HG03354 (cell line): Measurements from ENCODE around the gene CNTNAP5.
"Not testable (repeated sequence)": the region's sequence is repeated elsewhere in the genome, so short reads cannot be mapped to it uniquely, and the experiment has no call there.

Source experiments
- ATAC-seq: cut with Tn5 transposase; IDR thresholded peaks from one replicate; pipeline ENCODE4 v1.9.1; 2021; ENCODE audit warnings: mild to moderate bottlenecking; ENCODE audit not compliant: unreplicated experiment, poor library complexity, severe bottlenecking

CNTNAP5 gene

DNA sequence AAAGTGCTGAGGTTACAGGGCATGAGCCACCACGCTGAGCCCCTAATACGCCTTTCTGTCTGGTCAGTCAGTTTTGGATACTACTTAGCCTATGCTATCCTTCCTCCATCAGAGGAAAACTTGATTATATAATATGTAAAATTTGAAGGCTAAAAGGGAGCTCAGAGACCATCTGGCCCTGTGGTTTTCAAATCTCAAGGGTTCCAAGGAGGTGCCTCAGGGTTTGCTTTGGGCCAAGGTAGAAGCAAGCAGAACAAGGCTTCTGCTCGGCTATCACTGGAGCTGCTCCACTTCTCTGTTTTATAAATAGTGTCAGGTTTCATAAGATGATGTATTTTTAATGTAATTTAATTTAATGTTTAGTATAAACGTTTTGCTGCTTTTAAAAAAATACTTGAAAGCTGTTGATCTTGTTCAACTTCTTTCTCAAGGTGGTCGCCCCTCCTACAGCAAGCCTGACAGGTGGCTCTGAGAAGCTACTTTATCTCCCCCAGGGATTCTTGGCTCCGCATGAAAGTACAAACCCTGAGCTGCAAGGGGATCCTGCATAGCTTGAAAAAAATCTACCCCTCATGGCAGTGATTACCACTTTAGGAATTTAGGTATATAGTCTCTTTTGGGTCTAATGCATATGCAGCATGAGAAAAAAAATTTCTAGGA, 290.3 kb downstream of the CNTNAP5 start:
- ATAC-seq: no peak

- no peak for ATAC-seq
These were observed 291.0 kb downstream of the CNTNAP5 start for GRCh38 chr2:124316133-124316532.

GRCh38 chr2:124316881-124317605, 292.0 kb downstream of the CNTNAP5 start:
- ATAC-seq: no peak

- no peak for ATAC-seq
These were observed 292.5 kb downstream of the CNTNAP5 start for GRCh38 chr2:124317628-124318027.

DNA sequence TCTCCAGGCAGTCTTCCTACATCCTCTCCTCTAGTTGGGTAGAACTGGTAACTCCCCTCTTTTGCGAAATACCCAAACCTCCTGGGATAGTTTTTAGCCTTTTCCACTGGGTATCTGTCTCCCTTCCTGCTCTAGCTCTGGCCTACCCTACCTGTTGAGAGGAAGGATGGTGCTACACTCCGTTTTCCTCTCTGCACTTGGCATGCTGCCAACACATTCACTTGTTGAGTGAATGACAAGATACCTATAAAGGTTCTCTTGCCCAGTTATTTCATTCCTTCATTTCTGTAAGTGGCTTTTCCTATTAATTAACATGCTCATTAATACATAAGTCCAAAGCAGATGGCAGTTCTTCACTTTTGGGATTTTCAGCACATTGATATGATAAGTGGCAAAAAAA, 293.8 kb downstream of the CNTNAP5 start:
- ATAC-seq: no peak

DNA sequence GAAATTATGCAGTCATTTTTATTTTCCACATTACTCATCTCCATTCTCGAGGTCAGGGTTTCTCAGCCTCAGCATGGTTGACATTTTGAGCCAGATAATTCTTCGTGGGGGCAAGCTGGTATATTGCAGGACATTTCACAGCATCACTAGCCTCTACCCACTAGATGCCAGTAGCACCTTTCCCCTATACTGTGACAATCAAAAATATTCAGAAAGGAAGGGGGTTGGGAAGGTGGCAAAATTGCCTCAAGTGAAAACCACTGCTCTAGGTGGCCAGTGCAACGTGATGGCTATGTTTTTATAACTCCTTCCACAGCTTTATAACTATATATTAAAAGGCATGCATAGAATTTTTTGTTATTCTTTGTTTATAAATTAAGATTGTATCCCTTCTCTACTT, 294.5 kb downstream of the CNTNAP5 start:
- no peak for ATAC-seq

DNA sequence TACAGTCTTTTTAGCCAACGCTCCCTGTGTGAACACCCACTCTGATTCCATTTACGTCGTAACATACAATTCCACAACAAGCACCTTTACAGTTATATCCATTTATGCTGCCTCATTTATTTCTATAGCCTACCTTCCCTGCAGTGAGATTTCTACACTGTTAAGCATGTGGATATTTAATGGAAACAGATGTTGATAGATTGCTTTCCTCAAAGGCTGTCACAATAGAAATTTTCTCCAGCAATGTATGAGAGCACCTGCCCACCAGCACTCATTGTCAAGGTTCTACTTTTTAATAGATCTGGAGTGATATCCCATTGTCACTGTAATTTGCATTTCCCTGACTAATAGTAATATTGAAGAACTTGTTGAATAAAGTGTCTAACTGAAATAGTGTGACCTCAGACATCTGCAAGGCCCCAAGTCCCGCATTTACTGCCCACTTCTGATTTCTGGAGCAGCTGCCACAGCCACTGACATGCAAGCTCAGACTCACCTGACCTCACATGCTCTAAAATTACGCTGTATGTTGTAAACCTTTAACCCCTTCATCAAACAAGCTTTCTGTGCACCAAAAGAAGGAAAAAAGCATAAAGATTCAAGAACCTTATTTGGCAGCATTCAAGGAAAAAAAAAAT, 295.1 kb downstream of the CNTNAP5 start:
- no peak for ATAC-seq

DNA sequence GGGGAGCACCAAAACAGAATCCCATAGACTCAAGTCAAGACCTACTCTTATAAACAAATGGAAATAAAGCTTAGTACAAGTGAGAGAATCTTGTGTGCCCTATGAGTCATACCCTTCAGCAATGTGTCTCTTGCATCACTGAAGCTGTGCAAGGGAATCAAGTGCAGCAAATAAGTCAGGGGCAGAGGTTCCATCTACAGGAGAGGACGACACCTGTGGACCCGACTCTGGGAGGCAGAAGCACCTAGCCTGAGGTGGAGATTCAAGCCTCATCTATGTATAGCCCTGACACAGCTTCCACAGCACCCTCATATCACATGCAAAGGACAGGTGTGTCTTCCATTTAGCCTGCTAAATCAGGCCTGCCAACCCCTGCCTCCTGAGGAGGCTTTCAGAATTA, 298.2 kb downstream of the CNTNAP5 start:
- ATAC-seq: no peak

GRCh38 chr2:124325667-124326440, 300.8 kb downstream of the CNTNAP5 start:
- ATAC-seq: no peak

- no peak for ATAC-seq
These were observed 302.2 kb downstream of the CNTNAP5 start for GRCh38 chr2:124327303-124327702.

DNA sequence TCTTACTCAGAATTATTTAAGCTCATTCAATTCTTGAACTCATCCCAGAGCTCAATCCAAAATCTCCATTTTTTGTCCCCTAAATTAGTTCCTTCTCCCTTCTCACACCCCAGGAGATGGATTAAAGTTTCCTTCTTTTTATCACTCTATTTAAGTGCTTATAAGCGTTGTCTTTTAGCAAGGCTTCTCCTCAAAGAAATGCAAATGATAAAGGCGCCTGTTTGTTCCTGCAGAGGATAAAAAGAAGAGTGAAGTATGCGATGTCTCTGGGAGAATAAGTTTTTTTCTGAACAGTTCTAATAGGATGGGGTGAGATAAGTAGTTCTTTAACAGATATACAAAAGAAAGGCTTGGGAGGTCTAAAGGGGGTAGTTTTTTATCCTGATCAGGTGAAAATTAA, 303.3 kb downstream of the CNTNAP5 start:
- ATAC-seq: no peak

- ATAC-seq: no peak
These were observed 308.7 kb downstream of the CNTNAP5 start for GRCh38 chr2:124333784-124334183.

DNA sequence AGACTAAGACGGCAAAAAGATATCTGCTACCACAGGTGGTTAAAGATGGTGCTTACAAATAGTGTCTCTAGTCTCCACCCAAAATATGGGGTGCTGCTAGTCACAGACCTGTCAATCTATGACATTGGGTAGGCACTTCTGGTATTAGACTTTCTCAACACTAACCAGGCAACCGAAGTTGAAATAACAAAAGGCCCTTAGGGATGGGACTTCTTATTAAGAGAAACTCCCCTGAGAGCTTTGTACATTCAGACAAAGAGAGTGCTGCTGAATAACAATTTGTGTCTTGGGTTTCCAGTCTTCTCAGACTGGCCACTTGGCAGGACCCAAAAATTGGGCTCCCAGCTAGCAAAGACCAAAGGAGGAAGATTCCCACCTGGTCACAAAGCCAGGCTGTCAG, 310.0 kb downstream of the CNTNAP5 start:
- no peak for ATAC-seq

DNA sequence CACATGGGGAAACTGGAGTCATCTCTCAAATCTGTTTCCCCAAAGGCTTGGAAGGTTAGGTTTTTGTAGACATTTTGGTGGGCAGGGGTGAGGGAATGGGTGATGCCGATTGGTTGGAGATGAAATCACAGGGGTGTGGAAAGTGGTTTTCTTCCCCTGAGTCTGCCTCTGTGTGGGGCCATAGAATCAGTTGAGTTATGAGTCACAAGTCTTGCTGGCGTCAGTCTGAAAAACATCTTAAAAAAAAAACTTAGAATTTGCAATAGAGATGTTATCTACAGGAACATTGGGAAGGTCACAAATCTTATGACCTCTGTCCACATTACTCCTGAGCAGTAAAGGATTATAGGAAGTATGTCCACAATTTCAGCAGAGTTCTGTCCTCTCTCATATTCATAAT, 314.6 kb downstream of the CNTNAP5 start:
- ATAC-seq: no peak

DNA sequence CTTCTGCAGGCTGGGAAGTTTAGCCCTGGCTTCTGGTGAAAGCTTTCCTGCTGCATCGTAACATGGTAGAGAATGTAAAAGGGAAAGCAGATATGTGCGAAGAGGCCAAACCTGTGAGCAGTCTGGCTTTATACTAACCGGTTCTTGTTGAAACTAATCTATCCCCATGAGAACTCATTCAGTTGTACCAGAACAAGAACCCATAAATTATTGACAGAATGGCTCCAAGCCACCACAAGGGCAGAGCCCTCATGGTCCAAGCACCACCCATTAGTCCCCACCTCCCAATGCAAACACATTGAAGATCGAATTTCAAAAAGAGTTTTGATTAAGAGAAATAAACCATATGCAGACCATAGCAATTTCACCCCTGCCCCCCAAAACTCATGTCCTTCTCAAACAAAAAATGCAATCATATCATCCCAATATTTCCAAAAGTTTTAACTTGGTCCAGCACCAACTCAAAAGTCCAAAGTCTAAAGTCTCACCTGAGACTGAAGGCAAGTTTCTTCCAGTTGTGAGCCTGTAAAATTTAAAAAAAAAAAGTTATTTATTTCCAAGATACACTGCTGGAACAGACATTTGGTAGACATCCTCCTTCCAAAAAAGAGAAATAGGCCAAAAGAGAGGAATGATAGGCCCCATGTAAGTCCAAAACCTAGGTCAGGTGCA, 318.9 kb downstream of the CNTNAP5 start:
- no peak for ATAC-seq

- no peak for ATAC-seq
These were observed 322.1 kb downstream of the CNTNAP5 start for GRCh38 chr2:124347209-124347608.

- no peak for ATAC-seq
These were observed 328.6 kb downstream of the CNTNAP5 start for GRCh38 chr2:124353656-124354055.

DNA sequence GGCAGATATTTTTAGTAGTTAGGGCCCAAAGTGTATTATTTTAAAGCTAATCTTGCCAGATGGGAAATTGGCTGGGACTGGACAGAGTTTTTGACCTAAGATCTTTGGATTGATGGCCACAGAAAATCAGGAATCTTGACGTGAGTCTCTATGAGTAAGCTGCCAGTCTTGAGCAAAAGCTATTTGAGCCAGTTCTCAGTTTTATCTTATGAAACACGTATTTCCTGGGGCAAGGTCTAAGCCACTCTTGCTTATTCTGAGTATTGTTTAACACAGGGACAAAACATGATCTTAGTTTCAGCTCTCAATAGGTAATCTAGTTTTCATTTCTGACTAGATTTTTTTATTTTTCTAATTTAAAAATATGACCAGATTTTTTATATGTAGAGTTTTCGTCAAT, 329.4 kb downstream of the CNTNAP5 start:
- no peak for ATAC-seq

- ATAC-seq: not testable (repeated sequence)
These were observed 336.9 kb downstream of the CNTNAP5 start for GRCh38 chr2:124361966-124362365.

GRCh38 chr2:124369181-124369580, 344.1 kb downstream of the CNTNAP5 start:
- no peak for ATAC-seq
